ENCODE measurements around the gene TP63.
"Not testable (repeated sequence)": the region's sequence is repeated elsewhere in the genome, so short reads cannot be mapped to it uniquely, and the experiment has no call there.

TP63 gene

GRCh38 chr3:189626286-189626685 is 4.9 kb upstream of the TP63 start:
- DNase-seq = no peak

DNA sequence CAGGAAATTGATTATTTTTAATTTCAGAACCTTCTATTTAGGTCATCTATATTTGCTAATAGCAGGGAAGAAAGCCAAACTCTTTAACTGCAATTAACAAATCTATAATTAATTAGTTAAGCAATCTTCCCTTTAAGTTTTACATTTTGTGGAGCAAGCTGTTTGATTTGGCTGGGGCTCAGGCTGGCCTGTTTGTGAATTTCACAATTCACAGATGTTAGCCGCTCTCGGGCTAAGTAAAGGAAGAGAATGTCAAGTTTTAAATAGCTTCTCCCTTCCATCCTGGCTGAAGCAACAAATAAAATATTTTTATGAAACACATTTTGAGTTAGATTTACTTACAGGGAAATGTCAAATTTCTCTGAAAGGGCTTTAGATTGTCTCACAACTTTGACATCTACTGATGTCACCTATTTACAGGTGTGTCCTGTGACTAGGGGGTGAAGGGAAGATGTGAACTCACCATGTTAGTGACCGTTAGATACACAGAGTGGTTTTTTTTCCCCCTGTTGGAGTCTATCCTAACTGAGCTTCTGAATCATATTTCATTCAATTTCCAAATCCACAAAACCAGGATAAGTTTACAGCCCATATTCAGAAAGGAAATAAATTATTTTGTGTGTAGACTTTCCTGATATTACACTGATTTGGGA is 1.3 kb upstream of the TP63 start:
- DNase-seq = no peak

DNA sequence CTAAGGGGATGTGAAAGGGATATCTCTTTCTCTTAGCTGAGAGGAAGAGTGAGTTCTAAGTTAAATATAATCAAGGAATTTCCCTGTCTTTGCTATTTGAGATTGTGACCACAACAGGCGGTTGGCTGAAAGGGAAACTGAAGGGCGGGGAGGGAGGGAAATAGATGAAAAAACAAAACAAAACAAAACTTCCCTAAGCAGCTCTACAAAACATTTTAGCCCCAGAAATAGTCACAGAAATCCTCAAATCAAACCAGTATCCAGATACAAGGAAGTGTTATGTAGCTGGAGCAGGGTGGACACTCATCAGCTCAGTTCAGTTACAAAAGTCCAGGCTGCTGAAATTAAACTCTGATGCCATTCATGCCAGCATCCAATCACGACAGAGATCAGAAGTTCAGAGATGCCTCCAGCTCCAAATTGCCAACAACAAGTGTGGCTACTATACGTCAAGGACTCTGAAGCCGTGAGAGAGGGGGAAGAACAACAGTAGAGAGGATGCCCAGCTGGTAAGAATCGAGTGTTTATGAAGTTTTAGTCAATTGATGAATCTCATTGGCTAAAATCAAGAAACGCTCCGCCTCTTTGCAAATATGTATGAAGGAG is 319 bp upstream of the TP63 start:
- no peak for DNase-seq

- no peak for DNase-seq
Observed at GRCh38 chr3:189631409-189631808, 220 bp downstream of the TP63 start.

GRCh38 chr3:189632242-189632641 is 1.1 kb downstream of the TP63 start:
- DNase-seq = no peak

DNA sequence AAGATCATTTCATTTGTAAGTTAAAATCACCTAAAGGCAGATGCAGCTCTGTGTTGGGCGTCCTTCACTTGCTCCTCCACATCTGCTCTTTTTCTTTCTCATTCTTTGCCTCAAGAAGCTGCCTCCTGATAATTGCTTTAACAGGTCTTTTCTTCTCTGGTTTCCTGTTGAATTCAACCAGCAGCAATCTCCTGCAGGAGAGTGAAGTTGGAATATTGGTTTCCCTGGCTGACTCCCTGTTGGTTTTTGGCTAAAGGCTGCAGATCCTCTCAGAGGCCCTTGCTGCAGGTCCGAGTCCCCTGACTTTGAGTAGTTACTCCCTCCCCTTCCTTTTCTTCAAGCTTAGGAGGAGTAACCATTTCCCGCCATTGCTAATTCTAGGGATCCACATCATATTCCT is 4.2 kb downstream of the TP63 start:
- no peak for DNase-seq

- no peak for DNase-seq
Observed at GRCh38 chr3:189636048-189636447, 4.9 kb downstream of the TP63 start.

GRCh38 chr3:189637750-189638149 is 6.6 kb downstream of the TP63 start:
- DNase-seq = no peak

DNA sequence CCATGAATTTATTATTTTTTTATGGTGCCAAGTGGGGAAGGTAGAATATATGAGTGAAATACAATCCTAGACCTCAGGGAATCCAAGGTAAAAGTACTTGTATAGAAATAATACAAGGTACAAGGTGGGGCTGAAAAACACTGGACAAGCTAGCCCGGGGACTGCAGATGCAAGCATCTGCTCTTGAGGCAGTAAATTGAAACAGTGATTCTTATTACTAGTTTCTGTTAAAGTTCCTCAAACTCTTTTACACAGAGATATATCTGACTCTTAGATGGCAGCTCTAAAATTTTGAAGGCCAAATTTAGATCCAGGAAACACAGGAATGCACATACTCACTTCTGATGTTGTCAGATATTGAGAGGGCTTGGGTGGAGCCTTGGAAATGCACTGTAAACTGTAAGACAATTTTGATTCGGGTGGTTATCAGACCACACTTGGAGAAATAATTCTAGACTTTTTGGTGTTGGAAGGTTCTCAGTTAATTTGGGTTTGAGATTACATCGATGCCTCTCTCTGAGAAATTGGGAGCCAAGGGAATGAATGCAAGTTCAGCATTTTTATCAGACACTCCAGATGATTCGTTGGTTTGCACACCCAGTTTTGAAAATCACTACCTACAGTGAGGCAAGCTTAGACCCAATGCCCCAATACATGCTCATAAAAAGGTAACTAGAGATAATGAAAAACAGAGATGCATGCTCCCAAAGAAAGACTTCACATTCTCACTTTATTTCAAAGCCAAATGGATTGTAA is 7.3 kb downstream of the TP63 start:
- DNase-seq = no peak

DNA sequence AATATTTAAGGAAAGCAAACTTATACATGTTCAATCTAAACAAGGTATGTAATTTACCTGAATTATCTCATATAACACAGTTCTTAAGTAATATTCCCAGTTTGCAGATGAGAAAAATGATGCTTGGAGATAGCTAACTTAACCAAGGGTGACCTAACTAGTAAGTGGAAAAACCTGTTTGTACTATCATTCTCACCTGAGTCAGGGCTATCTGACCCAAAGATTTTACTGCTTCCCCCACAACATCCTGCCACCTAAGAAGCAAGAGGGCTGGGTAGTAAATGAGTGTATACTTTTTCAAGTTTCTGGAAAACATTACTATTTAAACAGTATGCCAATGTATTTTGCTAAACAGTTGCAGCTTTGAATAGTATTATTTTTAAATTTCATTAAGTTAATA is 10.6 kb downstream of the TP63 start:
- DNase-seq = no peak

DNA sequence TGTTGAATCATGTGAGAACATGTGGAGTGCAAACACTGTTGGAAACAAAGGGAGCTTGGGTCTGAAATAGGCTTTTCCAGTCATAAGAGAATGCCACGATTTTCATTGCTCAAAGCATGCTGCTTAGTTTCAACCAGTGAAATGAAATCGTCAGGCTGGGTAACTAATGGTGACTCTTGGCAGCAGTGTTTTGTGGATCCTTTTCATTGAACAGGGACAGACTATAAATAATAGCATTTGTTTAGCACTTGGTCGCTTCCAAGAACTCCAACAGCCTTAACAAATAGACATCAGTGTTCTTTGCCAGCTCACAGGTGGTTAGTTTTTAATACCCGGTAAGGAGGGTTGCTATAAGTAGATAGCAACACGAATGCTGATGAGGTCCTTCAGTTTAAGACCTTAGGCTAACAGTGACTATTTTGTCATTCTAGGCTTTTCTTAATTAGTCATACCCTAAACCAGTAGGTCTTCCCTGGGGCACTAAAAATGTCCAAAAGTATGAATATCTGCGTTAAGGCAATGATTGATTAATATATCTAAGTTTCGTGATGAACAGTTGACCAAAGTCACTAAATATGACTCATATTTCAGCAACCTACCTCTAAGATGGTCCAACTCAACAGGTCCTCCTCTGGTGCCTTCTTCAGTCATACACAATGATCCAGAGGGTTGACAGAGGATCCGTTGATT is 15.8 kb downstream of the TP63 start:
- no peak for DNase-seq

DNA sequence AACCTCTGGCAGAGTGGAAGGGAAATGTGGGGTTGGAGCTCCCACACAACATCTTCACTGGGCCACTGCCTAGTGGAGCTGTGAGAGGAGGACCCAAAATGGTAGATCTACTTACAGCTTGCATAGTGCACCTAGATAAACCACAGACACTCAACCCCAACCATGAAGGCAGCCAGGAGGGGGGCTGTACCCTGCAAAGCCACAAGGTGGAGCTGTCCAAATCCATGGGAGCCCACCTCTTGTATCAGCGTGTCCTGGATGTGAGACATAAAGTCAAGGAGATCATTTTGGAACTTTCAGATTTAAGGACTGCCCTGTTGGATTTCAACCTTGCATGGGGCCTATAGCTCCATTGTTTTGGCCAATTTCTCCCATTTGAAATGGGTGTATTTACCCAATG is 20.9 kb downstream of the TP63 start:
- no peak for DNase-seq

- DNase-seq = no peak
Observed at GRCh38 chr3:189655617-189656016, 24.4 kb downstream of the TP63 start.

DNA sequence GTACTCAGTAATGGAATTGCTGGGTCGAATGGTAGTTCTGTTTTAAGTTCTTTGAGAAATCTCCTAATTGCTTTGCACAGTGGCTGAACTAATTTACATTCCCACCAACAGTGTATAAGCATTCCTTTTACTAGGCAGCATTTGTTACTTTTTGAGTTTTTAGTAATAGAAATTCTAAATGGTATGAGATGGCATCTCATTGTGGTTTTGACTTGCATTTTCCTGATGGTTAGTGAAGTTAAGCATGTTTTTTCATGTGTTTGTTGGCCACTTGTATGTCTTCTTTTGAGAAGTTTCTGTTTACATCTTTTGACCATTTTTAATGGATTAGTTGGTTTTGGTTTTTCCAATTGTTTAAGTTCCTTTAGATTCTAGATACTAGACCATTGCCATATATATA is 28.4 kb downstream of the TP63 start:
- no peak for DNase-seq

DNA sequence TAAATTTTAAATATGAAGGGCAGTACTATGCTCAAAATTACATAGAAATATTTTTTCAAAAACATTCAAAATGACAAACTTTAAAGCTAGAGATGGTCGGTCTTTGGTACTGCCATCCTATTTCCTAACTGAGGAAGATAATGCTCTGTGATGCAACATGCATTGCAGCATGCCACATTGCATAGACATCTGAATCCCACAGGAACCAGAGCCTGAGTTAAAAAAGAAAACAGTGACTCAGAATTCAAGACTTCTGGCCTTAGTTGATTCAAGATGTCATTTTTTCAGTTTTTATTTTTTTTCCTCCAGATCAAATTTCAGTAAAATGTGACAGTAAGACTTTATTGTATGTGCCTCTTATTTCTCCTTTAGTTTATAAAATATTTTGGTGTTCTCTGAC is 33.1 kb downstream of the TP63 start:
- DNase-seq = no peak

DNA sequence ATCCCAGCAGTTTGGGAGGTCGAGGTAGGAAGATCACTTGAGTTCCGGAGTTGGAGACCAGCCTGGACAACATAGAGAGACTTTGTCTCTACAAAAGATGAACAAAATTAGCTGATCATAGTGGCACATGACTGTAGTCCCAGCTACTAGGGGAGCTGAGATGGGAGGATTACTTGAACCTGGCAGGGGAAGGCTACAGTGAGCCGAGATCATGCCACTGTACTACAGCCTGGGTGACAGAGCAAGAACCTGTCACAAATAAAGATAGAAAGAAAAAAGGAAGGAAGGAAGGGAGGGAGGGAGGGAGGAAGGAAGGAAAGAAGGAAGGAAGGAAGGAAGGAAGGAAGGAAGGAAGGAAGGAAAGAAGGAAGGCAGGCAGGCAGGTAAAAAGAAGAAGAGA is 41.2 kb downstream of the TP63 start:
- DNase-seq = not testable (repeated sequence)

DNA sequence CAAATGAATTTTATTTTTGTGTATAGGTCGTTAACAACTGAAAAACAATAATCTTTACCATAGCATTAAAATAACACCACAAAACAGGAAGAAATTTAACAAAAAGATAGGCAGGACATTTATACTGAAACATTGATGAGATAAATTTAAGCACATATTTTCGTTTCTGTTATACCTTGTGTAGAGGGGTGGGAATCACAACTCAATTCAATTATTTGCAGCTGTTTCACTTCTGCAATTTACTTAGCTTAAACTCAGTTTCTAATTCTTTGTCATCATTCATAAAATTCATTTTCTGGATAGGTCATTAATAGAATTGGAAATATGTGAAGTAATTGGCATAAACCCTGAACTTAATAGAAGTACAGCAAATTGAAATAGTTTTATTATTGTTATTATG is 42.3 kb downstream of the TP63 start:
- no peak for DNase-seq

DNA sequence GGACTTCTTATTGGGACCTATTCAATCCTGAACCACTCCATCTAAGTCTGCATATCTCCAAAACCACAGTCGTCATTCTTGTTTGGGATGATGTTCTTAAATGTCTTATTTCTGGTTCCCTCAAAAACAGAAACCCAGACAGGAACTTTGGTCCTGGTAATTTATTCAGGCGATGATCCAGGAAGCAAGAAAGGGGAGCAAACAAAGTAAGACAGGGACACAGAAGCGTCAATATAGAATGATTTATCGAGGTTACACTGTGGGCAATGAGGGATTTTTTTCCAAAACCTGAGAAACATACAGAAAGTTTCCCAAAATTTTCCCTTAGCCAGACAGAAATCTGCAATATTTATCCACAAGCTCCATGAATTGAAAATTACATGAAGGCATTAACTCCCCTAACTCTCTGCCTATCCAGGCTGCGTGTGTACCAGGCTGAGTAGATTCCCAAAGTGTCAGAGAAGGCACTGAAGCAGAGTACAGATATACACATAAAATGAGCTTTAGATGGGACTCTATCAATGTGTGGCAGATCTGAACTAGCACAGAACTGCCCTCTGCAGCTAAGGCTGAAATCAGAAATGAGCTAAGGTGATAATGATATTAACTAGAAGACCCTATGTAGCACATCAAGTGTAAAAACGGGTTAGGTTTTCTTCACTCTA is 43.2 kb downstream of the TP63 start:
- no peak for DNase-seq

DNA sequence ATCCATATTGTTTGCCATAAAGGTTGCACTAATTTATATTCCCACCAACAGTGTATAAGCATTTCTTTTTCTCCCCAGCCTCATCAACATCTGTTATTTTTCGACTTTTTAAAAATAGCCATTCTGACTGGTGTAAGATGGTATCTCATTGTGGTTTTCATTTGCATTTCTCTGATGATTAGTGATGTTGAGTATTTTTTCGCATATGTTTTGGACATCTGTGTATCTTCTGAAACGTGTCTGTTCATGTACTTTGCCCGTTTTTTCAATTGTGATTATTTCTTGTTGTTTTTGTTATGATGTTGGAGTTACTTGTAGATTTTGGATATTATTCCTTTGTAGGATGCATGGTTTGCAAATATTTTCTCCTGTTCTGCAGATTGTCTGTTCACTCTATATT is 46.5 kb downstream of the TP63 start:
- DNase-seq = no peak

DNA sequence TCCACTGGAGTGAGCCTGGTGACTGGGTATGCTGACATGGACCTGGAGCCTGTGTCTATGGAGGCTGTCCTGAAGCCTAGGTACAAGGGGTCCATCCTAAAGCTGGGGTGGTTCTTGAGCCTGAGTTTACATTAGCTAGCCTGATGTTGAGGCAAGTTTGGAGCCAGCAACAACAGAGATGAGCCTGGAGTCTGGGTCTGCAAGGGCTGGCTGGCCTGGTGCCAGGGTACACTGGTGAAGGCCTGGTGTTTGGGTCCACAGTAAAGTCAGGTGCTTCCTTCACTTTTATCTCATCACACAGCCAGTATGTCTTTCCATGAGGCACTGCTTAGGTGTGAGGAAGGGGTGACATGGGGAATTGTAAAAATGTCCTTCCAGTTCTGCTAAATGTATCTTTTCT is 49.5 kb downstream of the TP63 start:
- DNase-seq = no peak

- no peak for DNase-seq
Observed at GRCh38 chr3:189683546-189684255, 52.5 kb downstream of the TP63 start.

GRCh38 chr3:189684317-189684716 is 53.1 kb downstream of the TP63 start:
- DNase-seq = no peak

DNA sequence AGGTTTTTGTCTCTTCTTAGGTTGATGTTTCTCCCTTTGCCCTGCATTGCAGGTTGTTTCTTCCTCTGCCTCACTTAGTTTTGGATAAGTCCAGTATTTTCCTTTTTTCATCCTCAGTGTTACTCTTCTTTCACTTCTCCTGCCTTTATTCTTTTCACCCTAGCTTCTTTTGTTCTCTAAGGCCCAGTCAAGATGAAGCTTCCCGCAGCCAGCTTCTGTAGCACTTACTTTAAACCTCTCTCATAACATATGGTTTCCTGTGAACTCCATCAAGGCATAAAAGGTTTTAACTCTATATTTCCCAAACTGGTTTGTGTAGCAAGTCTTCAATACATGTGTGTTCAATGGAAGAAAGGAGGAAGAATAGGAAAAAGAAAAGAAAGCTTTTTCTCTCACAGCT is 54.1 kb downstream of the TP63 start:
- no peak for DNase-seq

Measured in NCI-H1436 (cell line).